CD14-positive monocyte (primary cell): Measurements from ENCODE around the gene NLRP9. TPM values are rescaled to one million over a fixed set of nuclear protein-coding genes. Genes with fewer than 3 reads are reported as not detected.
A peak's percentile ranks its signal among the peaks of the same experiment; 100 is the strongest.

ENCODE experiments used
- DNase-seq, 3 donors: peaks; one replicate each; pipeline ENCODE4 v3.0.0-alpha.2; 2011 to 2022
- H2AFZ ChIP-seq: 2 replicates; pipeline ENCODE4 v1.6.0; 2012; ENCODE audit warnings: mild to moderate bottlenecking, low read depth, low read length, inconsistent platforms; ENCODE audit not compliant: insufficient read depth, poor library complexity, severe bottlenecking
- H3K27ac ChIP-seq, 2 donors: 1 replicate in 1 of 2; 2 replicates in 1 of 2; pipeline ENCODE4 v1.5.1; 2012 to 2013; ENCODE audit warnings: low read length in 2 of 2, control low read depth in 1 of 2, inconsistent platforms in 1 of 2, low read depth in 1 of 2, mild to moderate bottlenecking in 1 of 2
- H3K27me3 ChIP-seq, 2 donors: one replicate each; pipeline versions ENCODE4 v1.6.0 to v1.6.1; 2011 to 2013; ENCODE audit warnings: low read length in 2 of 2; ENCODE audit not compliant: control insufficient read depth in 2 of 2, insufficient read depth in 2 of 2
- H3K36me3 ChIP-seq, 2 donors: replicated peaks in 1 of 2; 1 replicate in 1 of 2; 2 replicates in 1 of 2; pipeline versions ENCODE4 v1.5.1 to v1.6.1; 2012 to 2013; ENCODE audit warnings: low read length in 2 of 2, control low read depth in 1 of 2, inconsistent platforms in 1 of 2, mild to moderate bottlenecking in 1 of 2; ENCODE audit not compliant: insufficient read depth in 2 of 2, control insufficient read depth in 1 of 2
- H3K4me1 ChIP-seq, 2 donors: 1 replicate in 1 of 2; 2 replicates in 1 of 2; pipeline versions ENCODE4 v1.5.1 to v1.6.1; 2012 to 2013; ENCODE audit warnings: low read length in 2 of 2, control low read depth in 1 of 2, inconsistent platforms in 1 of 2, mild to moderate bottlenecking in 1 of 2, moderate library complexity in 1 of 2; ENCODE audit not compliant: insufficient read depth in 2 of 2, control insufficient read depth in 1 of 2
- H3K4me2 ChIP-seq: replicated peaks from 2 replicates; pipeline ENCODE3; 2012; ENCODE audit warnings: low read length, moderate library complexity, mild to moderate bottlenecking; ENCODE audit not compliant: poor library complexity, severe bottlenecking; ENCODE audit errors: extremely low read depth
- H3K4me3 ChIP-seq, 3 experiments: fragments of 200-600 bp in 1 of 3; sonication (generic) in 1 of 3; replicated peaks in 1 of 3; 1 replicate in 2 of 3; 2 replicates in 1 of 3; pipeline ENCODE4 v1.5.1; 2011 to 2013; ENCODE audit warnings: low read length in 3 of 3, mild to moderate bottlenecking in 3 of 3, control low read depth in 2 of 3, low read depth in 2 of 3, inconsistent platforms in 1 of 3, moderate library complexity in 1 of 3
- H3K79me2 ChIP-seq: 2 replicates; pipeline ENCODE4 v1.6.0; 2012; ENCODE audit warnings: mild to moderate bottlenecking, control low read depth, inconsistent platforms, low read length, moderate library complexity; ENCODE audit not compliant: insufficient read depth
- H3K9ac ChIP-seq: 2 replicates; pipeline ENCODE4 v1.6.0; 2017; ENCODE audit warnings: low read length, mild to moderate bottlenecking; ENCODE audit not compliant: insufficient read depth, poor library complexity, severe bottlenecking
- H3K9me3 ChIP-seq, 2 donors: replicated peaks in 1 of 2; 1 replicate in 1 of 2; 2 replicates in 1 of 2; pipeline versions ENCODE4 v1.5.1 to v1.6.1; 2012 to 2013; ENCODE audit warnings: low read length in 2 of 2, control low read depth in 1 of 2; ENCODE audit not compliant: control insufficient read depth in 1 of 2, insufficient read depth in 1 of 2
- H4K20me1 ChIP-seq: 2 replicates; pipeline ENCODE4 v1.6.0; 2012; ENCODE audit warnings: mild to moderate bottlenecking, low read length, control low read depth, moderate library complexity; ENCODE audit not compliant: insufficient read depth
- H3K27ac Mint-ChIP-seq, 7 donors: one replicate each; pipeline ENCODE4 v1.8.0; 2020; ENCODE audit warnings: mild to moderate bottlenecking in 7 of 7, mixed read lengths in 7 of 7, moderate library complexity in 6 of 7, inconsistent platforms in 2 of 7
- H3K27me3 Mint-ChIP-seq, 3 donors: one replicate each; pipeline ENCODE4 v1.8.0; 2021 to 2022; ENCODE audit warnings: low read depth in 3 of 3, mild to moderate bottlenecking in 3 of 3, mixed read lengths in 3 of 3, moderate library complexity in 3 of 3, inconsistent platforms in 1 of 3
- H3K36me3 Mint-ChIP-seq, 2 donors: one replicate each; pipeline ENCODE4 v1.8.0; 2020; ENCODE audit warnings: mixed read lengths in 2 of 2, inconsistent platforms in 1 of 2, mild to moderate bottlenecking in 1 of 2
- H3K4me1 Mint-ChIP-seq: one replicate; pipeline ENCODE4 v1.8.0; 2020; ENCODE audit warnings: mild to moderate bottlenecking, mixed read lengths
- H3K4me3 Mint-ChIP-seq, 2 donors: one replicate each; pipeline ENCODE4 v1.8.0; 2020; ENCODE audit warnings: mild to moderate bottlenecking in 2 of 2, mixed read lengths in 2 of 2, moderate library complexity in 1 of 2
- H3K9me3 Mint-ChIP-seq, 7 donors: one replicate each; pipeline ENCODE4 v1.8.0; 2020 to 2022; ENCODE audit warnings: mixed read lengths in 7 of 7, mild to moderate bottlenecking in 6 of 7, moderate library complexity in 6 of 7, inconsistent platforms in 2 of 7
- CTCF ChIP-seq: fragments of 200-600 bp; IDR thresholded peaks from one replicate; pipeline ENCODE4 v1.8.0; 2022; ENCODE audit warnings: antibody characterized with exemption, mild to moderate bottlenecking
- WGBS: methylation state at CpG from one replicate; pipeline ENCODE4 v1.1.5; 2013; ENCODE audit warnings: missing lambda C conversion rate; ENCODE audit not compliant: insufficient coverage; 5-methylcytosine and 5-hydroxymethylcytosine counted together
- intact Hi-C, 2 donors: fragments of 100-400 bp; cut with micrococcal nuclease; formaldehyde crosslinking; loops; one replicate each; pipeline versions ENCODE4 v1.15.0 to v1.15.1; 2023
- polyA plus RNA-seq, 3 donors: library from polyadenylated mRNA; depleted of rRNA in 1 of 3; unstranded in 2 of 3; stranded (reverse) in 1 of 3; fragments of 300-500 nt in 2 of 3; fragments of >200 nt in 1 of 3; fragmentation: Illumina TruSeq in 2 of 3; gene quantifications; 1 replicate in 2 of 3; 2 replicates in 1 of 3; pipeline ENCODE4 v1.2.3, GENCODE V29; 2012 to 2021

Gene NLRP9
- polyA plus RNA-seq, 3 donors = not detected

DNA sequence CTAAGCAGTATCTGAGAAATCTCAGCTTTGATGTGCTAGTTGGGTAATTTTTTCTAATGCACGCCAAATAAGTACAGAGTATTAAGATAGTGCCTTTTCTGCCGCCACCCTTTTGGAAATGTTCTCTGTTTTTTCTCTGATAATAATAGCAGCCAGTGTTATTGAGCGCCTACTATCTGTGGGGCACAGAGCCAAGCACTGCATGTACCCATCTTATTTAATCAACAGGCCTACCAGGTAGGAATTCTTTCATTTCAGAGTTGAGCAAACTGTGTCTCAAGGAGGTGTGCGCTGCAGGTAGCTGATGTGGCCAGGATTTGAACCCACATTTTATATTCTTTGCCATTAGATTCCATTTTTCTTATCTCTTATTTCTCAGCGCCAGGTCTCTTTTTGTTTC lies 61.8 kb downstream of the NLRP9 start:
- Mint-ChIP-seq H3K9me3 (no peaks in the 10 kb centered on the region), H3K36me3 (peaks cover 60 to 67% of the 10 kb centered on the region in 2 donors), H3K27ac (peak overlapping the region; percentile 20 to 98 (median 93)), H3K4me1 (peaks cover 60% of the 10 kb centered on the region), H3K27me3 (no peaks in the 10 kb centered on the region), H3K4me3 (peak overlapping the region; percentile 93 to 99)
- Histone ChIP-seq H3K4me2 (peak overlapping the region; percentile 92), H3K4me3 (peak overlapping the region in 1 of 3 experiments; percentile 81), H4K20me1 (peaks cover 81% of the 10 kb centered on the region), H3K27me3 (no peaks in the 10 kb centered on the region), H3K9ac (no peak overlapping the region), H3K36me3 (peaks cover 40 to 51% of the 10 kb centered on the region in 2 donors), H3K9me3 (no peaks in the 10 kb centered on the region), H3K27ac (peak overlapping the region in 1 of 2 donors; percentile 92), H2AFZ (no peak overlapping the region), H3K79me2 (peaks cover 86% of the 10 kb centered on the region), H3K4me1 (peaks cover 55 to 60% of the 10 kb centered on the region in 2 donors)
- intact Hi-C loops = loop anchor here in 1 of 2 donors (1.0 to 2.0 kb wide), 2 partner anchors 22 to 77 kb away; partner anchors contain the start of genes FIZ1 and U2AF2
- WGBS = 100% methylated on average over 1 of the region's 5 CpGs
- DNase-seq = no peak
- TF ChIP-seq CTCF = no peak

GRCh38 chr19:55675661-55676354 lies 62.4 kb downstream of the NLRP9 start:
- peak overlapping the region; percentile 95 to 98 (median 96) for H3K27ac Mint-ChIP-seq
- H3K36me3 Mint-ChIP-seq = peaks cover 58 to 67% of the 10 kb centered on the region in 2 donors
- Histone ChIP-seq H2AFZ (peak overlapping the region; percentile 44), H4K20me1 (peaks cover 81% of the 10 kb centered on the region), H3K27ac (peak overlapping the region; percentile 67 to 87), H3K9me3 (no peaks in the 10 kb centered on the region), H3K4me1 (peaks cover 55 to 59% of the 10 kb centered on the region in 2 donors), H3K79me2 (peaks cover 86% of the 10 kb centered on the region), H3K9ac (peak overlapping the region; percentile 84), H3K4me3 (peak overlapping the region; percentile 81 to 93 (median 83)), H3K36me3 (peaks cover 36 to 49% of the 10 kb centered on the region in 2 donors), H3K27me3 (no peaks in the 10 kb centered on the region), H3K4me2 (peak overlapping the region; percentile 92)
- no peaks in the 10 kb centered on the region for H3K9me3 Mint-ChIP-seq
- WGBS = 20% methylated on average over 2 of the region's 16 CpGs
- DNase-seq = no peak
- H3K4me3 Mint-ChIP-seq = peak overlapping the region; percentile 93 to 99
- TF ChIP-seq CTCF = no peak
- intact Hi-C loops = loop anchor here in 1 of 2 donors (1.0 to 2.0 kb wide), 3 partner anchors 21 to 77 kb away; partner anchors contain the start of genes FIZ1 and U2AF2
- H3K27me3 Mint-ChIP-seq = no peaks in the 10 kb centered on the region
- peaks cover 64% of the 10 kb centered on the region for H3K4me1 Mint-ChIP-seq
